GM12878 (cell line): ENCODE measurements around the gene STYXL1. TPM values are rescaled to one million over a fixed set of nuclear protein-coding genes. Genes with fewer than 3 reads are reported as not detected.
A peak's percentile ranks its signal among the peaks of the same experiment; 100 is the strongest.
"Not testable (repeated sequence)": the region's sequence is repeated elsewhere in the genome, so short reads cannot be mapped to it uniquely, and the experiment has no call there.

Source experiments
- ATAC-seq: fragments of 200-7000 bp; cut with Tn5 transposase; 3 replicates; pipeline ENCODE4 v1.9.1; 2020; ENCODE audit warnings: mild to moderate bottlenecking, moderate library complexity
- BruUV-seq: library from RNA; stranded (reverse); fragments of 400-500 nt; replicated peaks from 2 replicates; lab custom pipeline; 2021; lab: Mats Ljungman, UMichigan
- CTCF ChIA-PET: fragments of 300-600 bp; sonication (Branson Sonifier 250); formaldehyde crosslinking; extraction: SDS; loops from one replicate; lab custom pipeline; 2021; ENCODE audit warnings: inconsistent platforms; lab: Yijun Ruan, JAX
- POLR2A ChIA-PET: fragments of 350-600 bp; formaldehyde crosslinking; extraction: SDS; loops from one replicate; lab custom pipeline; 2021; ENCODE audit warnings: inconsistent platforms; lab: Charles Lee
- RAD21 ChIA-PET: fragments of 300-600 bp; sonication (Branson Sonifier 250); formaldehyde crosslinking; loops from one replicate; lab custom pipeline; 2023; ENCODE audit warnings: antibody characterized with exemption; ENCODE audit not compliant: unreplicated experiment; lab: Charles Lee
- SMC1A ChIA-PET: fragments of 300-600 bp; sonication (Branson Sonifier 250); formaldehyde crosslinking; loops from one replicate; lab custom pipeline; 2023; ENCODE audit not compliant: unreplicated experiment, uncharacterized antibody; lab: Charles Lee
- DNase-seq: peaks from one replicate; pipeline ENCODE4 v3.0.0-alpha.2; 2011; ENCODE audit warnings: low read depth, low spot score
- FAIRE-seq: peaks from 3 replicates; lab custom pipeline; 2011; peaks lifted over from hg19 to GRCh38; lab: Jason Lieb, UNC
- H2AFZ ChIP-seq: 2 replicates; pipeline ENCODE4 v1.6.0; 2011; ENCODE audit warnings: low read depth, low read length, control low read depth; ENCODE audit not compliant: control insufficient read depth
- H3K27ac ChIP-seq: 2 replicates; pipeline ENCODE4 v1.5.1; 2011; ENCODE audit warnings: control low read depth; ENCODE audit not compliant: control insufficient read depth, insufficient read depth
- H3K27me3 ChIP-seq, 2 experiments: replicated peaks in 1 of 2; 2 replicates each; pipeline versions ENCODE4 v1.6.0 to v1.6.1; 2011; ENCODE audit warnings: low read length in 1 of 2; ENCODE audit not compliant: control insufficient read depth in 2 of 2, insufficient read depth in 2 of 2
- H3K36me3 ChIP-seq, 2 experiments: 2 replicates each; pipeline ENCODE4 v1.5.1; 2011; ENCODE audit warnings: low read length in 1 of 2; ENCODE audit not compliant: control insufficient read depth in 2 of 2, insufficient read depth in 2 of 2
- H3K4me1 ChIP-seq: 2 replicates; pipeline ENCODE4 v1.6.1; 2011; ENCODE audit warnings: mild to moderate bottlenecking, low read length, moderate library complexity, mixed read lengths; ENCODE audit not compliant: control insufficient read depth, insufficient read depth
- H3K4me2 ChIP-seq: 2 replicates; pipeline ENCODE4 v1.6.0; 2011; ENCODE audit warnings: control low read depth; ENCODE audit not compliant: control insufficient read depth, insufficient read depth
- H3K4me3 ChIP-seq: fragments of 200-600 bp; sonication (generic); 2 replicates; pipeline ENCODE4 v1.5.1; 2016
- H3K79me2 ChIP-seq: 2 replicates; pipeline ENCODE4 v1.6.0; 2011; ENCODE audit warnings: low read length; ENCODE audit not compliant: control insufficient read depth, insufficient read depth
- H3K9ac ChIP-seq: 2 replicates; pipeline ENCODE4 v1.8.0; 2011; ENCODE audit warnings: low read length, control low read depth, mixed read lengths; ENCODE audit not compliant: control insufficient read depth, insufficient read depth
- H3K9me3 ChIP-seq: replicated peaks from 3 replicates; pipeline ENCODE4 v1.5.1; 2011; ENCODE audit warnings: mild to moderate bottlenecking, low read length; ENCODE audit not compliant: control insufficient read depth, insufficient read depth
- H4K20me1 ChIP-seq: 2 replicates; pipeline ENCODE4 v1.6.0; 2011; ENCODE audit not compliant: control insufficient read depth, insufficient read depth
- JUNB ChIP-seq: IDR thresholded peaks from 2 replicates; pipeline ENCODE4 v1.6.1; 2016; ENCODE audit warnings: antibody characterized with exemption, mild to moderate bottlenecking
- RUNX3 ChIP-seq: IDR thresholded peaks from 2 replicates; pipeline ENCODE4 v1.6.1; 2012; ENCODE audit warnings: low read length, inconsistent platforms
- SUPT20H ChIP-seq: IDR thresholded peaks from 2 replicates; pipeline ENCODE4 v1.6.1; 2011; ENCODE audit warnings: low read depth, mild to moderate bottlenecking, low read length, moderate library complexity, borderline replicate concordance; ENCODE audit not compliant: control insufficient read depth
- WGBS: methylation state at CpG from one replicate; pipeline ENCODE4 v1.1.6; 2016; ENCODE audit warnings: low lambda C conversion rate; ENCODE audit not compliant: insufficient replicate concordance, insufficient coverage; ENCODE audit errors: missing lambda C conversion rate; 5-methylcytosine and 5-hydroxymethylcytosine counted together
- in situ Hi-C: fragments of 300-500 bp; cut with MboI; formaldehyde crosslinking; loops from 9 replicates; pipeline ENCODE4 v1.14.3; 2018; ENCODE audit warnings: mixed read lengths
- intact Hi-C: fragments of 100-400 bp; cut with micrococcal nuclease; formaldehyde crosslinking; loops from one replicate; pipeline ENCODE4 v1.14.2; 2022; ENCODE audit not compliant: unreplicated experiment
- polyA plus RNA-seq, 11 experiments: library from polyadenylated mRNA; depleted of rRNA in 4 of 11; unstranded in 6 of 11; stranded (reverse) in 5 of 11; fragments of >200 nt; fragmentation: Nextera tagmentation in 4 of 11; fragmentation: Illumina TruSeq in 1 of 11; extraction: Ambion mirVana in 4 of 11; extraction: Trizol in 1 of 11; gene quantifications; 1 replicate in 1 of 11; 2 replicates in 10 of 11; pipeline versions ENCODE4 v1.2.1 to v1.2.3, GENCODE V29; 2011 to 2016; ENCODE audit warnings: inconsistent platforms in 2 of 11, missing spikeins in 2 of 11, low read depth in 1 of 11
- total RNA-seq, 4 experiments: library from RNA; depleted of rRNA in 3 of 4; stranded (reverse); fragments of >200 nt in 3 of 4; fragmentation: Illumina TruSeq in 1 of 4; extraction: Trizol in 1 of 4; gene quantifications; 2 replicates each; pipeline versions ENCODE4 v1.2.1 to v1.2.3, GENCODE V29; 2013 to 2021

The STYXL1 gene
- total and polyA plus RNA-seq, 10 of the 15 experiments (the other 5 are each of a cell fraction or from before 2014, with no cell fraction given) = 18.4 to 65.9 (median 40.7) TPM

GRCh38 chr7:76089865-76090475 lies 42.2 kb upstream of the STYXL1 start:
- CTCF ChIA-PET = no interaction called here
- DNase-seq = peak; percentile 8

GRCh38 chr7:76087362-76087791 lies 39.6 kb upstream of the STYXL1 start:
- SMC1A ChIA-PET, H3K27me3 ChIP-seq, CTCF ChIA-PET, H3K36me3 ChIP-seq, H3K9ac ChIP-seq, DNase-seq, POLR2A ChIA-PET, H3K4me3 ChIP-seq, H3K27ac ChIP-seq, H3K4me2 ChIP-seq, FAIRE-seq, BruUV-seq, ATAC-seq, H4K20me1 ChIP-seq, RAD21 ChIA-PET, H3K4me1 ChIP-seq, in situ Hi-C loops, H3K79me2 ChIP-seq, intact Hi-C loops, H2AFZ ChIP-seq, H3K9me3 ChIP-seq: not testable (repeated sequence)
- WGBS = 47% methylated on average over 5 of the region's 5 CpGs

More at GRCh38 chr7:76089865-76090475, 42.2 kb upstream of the STYXL1 start:
- Histone ChIP-seq H2AFZ (no peak overlapping the region), H3K27ac (no peak overlapping the region), H3K4me1 (no peaks in the 10 kb centered on the region), H3K4me3 (no peak overlapping the region), H3K27me3 (no peaks in the 10 kb centered on the region), H3K4me2 (no peak overlapping the region), H3K36me3 (no peaks in the 10 kb centered on the region), H3K9ac (no peak overlapping the region), H3K79me2 (no peaks in the 10 kb centered on the region), H4K20me1 (no peaks in the 10 kb centered on the region), H3K9me3 (no peaks in the 10 kb centered on the region)
- ChIA-PET POLR2A (no interaction called here), RAD21 (interaction anchor here (0.7 kb wide), 1 partner anchor 1188 kb away, joined by 4 read pairs; no protein-coding TSS in a partner anchor), SMC1A (no interaction called here)
- TF ChIP-seq JUNB (peak; percentile 35; the same call in 1 of the 2 replicates), SUPT20H (no peak), RUNX3 (no peak)
- ATAC-seq (peak; percentile 83), FAIRE-seq (no peak)
- no TSS peak for BruUV-seq
- 19% methylated on average over 8 of the region's 10 CpGs for WGBS
- in situ Hi-C loops (no loop called here), intact Hi-C loops (loop anchor here (5.0 kb wide), 1 partner anchor 52 kb away; no protein-coding TSS in a partner anchor)
